Choroid plexus epithelial cell (primary cell): ENCODE data around the gene CDH15.

Experiments used
- DNase-seq: peaks from one replicate; pipeline ENCODE4 v3.0.0-alpha.2; 2010; ENCODE audit warnings: low read depth
- H3K4me3 ChIP-seq: 2 replicates; pipeline ENCODE4 v1.5.1; 2011; ENCODE audit warnings: low read depth, mild to moderate bottlenecking, control low read depth, low read length, moderate library complexity
- CTCF ChIP-seq: conservative IDR thresholded peaks from 2 replicates; pipeline ENCODE4 v1.5.1; 2011; ENCODE audit warnings: low read depth, mild to moderate bottlenecking, control low read depth, inconsistent platforms, low read length, moderate library complexity

Gene CDH15

GRCh38 chr16:89169778-89170177 is 1.8 kb upstream of the CDH15 start:
- TF ChIP-seq CTCF: no peak
- DNase-seq: no peak
- H3K4me3 ChIP-seq: no peak overlapping the region

GRCh38 chr16:89170346-89171215 is 967 bp upstream of the CDH15 start:
- TF ChIP-seq CTCF: no peak
- DNase-seq: no peak
- H3K4me3 ChIP-seq: peak overlapping the region; percentile 20

GRCh38 chr16:89172171-89172527 is 601 bp downstream of the CDH15 start:
- no peak for TF ChIP-seq CTCF
- no peak overlapping the region for H3K4me3 ChIP-seq
- DNase-seq: no peak

GRCh38 chr16:89172528-89173173 is 1.1 kb downstream of the CDH15 start:
- H3K4me3 ChIP-seq: no peak overlapping the region

GRCh38 chr16:89173174-89173921 is 1.8 kb downstream of the CDH15 start:
- TF ChIP-seq CTCF: no peak
- H3K4me3 ChIP-seq: no peak overlapping the region
- no peak for DNase-seq

More at GRCh38 chr16:89172528-89173173, 1.1 kb downstream of the CDH15 start:
- no peak for TF ChIP-seq CTCF
- DNase-seq: no peak

- no peak for TF ChIP-seq CTCF
- no peak for DNase-seq
- H3K4me3 ChIP-seq: no peak overlapping the region
These were observed 2.7 kb downstream of the CDH15 start for GRCh38 chr16:89174055-89174827.
